ENCODE measurements around the gene DMTF1. TPM values are rescaled to one million over a fixed set of nuclear protein-coding genes. Genes with fewer than 3 reads are reported as not detected.
"Not testable (repeated sequence)": the region's sequence is repeated elsewhere in the genome, so short reads cannot be mapped to it uniquely, and the experiment has no call there.

The DMTF1 gene
- polyA plus RNA-seq, 1 donor (not counting 4 experiments of a cell fraction or from before 2014, with no cell fraction given): 98.4 TPM

- dilution Hi-C loops (cut with MboI; ENCODE audit: extremely low pct_ligation_motif_present, low sequenced_read_pairs): no loop called here
- Histone ChIP-seq H3K4me1 (ENCODE audit: control insufficient read depth, extremely low read depth, insufficient read depth, low read length) (no peaks in the 10 kb centered on the region), H3K79me2 (ENCODE audit: control insufficient read depth, insufficient read depth, low read length) (no peaks in the 10 kb centered on the region), H4K20me1 (ENCODE audit: control insufficient read depth, extremely low read depth, insufficient read depth, low read length) (no peaks in the 10 kb centered on the region), H3K9ac (ENCODE audit: control insufficient read depth, extremely low read depth, insufficient read depth, low read length) (no peak overlapping the region), H3K9me1 (ENCODE audit: control insufficient read depth, extremely low read depth, insufficient read depth, low read length) (no peaks in the 10 kb centered on the region), H3K36me3 (ENCODE audit: control insufficient read depth in 2 of 2, extremely low read depth in 1 of 2, insufficient read depth in 2 of 2, low read length in 2 of 2) (no peaks in the 10 kb centered on the region), H3K9me3 (ENCODE audit: control insufficient read depth, low read depth, low read length) (no peaks in the 10 kb centered on the region), H3K27ac (ENCODE audit: control insufficient read depth, insufficient read depth, low read length) (no peak overlapping the region), H2AFZ (ENCODE audit: control insufficient read depth, low read length) (no peak overlapping the region), H3K4me2 (ENCODE audit: control insufficient read depth, extremely low read depth, insufficient read depth, low read depth, low read length) (no peak overlapping the region), H3K27me3 (ENCODE audit: control insufficient read depth, extremely low read depth, insufficient read depth, low read length) (no peaks in the 10 kb centered on the region), H3K4me3 (ENCODE audit: control insufficient read depth in 2 of 3, extremely low read depth in 1 of 3, insufficient read depth in 2 of 3, low read depth in 1 of 3, low read length in 3 of 3) (no peak overlapping the region)
- TF ChIP-seq EZH2 (IDR thresholded peaks at IDR 0.05; ENCODE audit: low read length) (no peak), CTCF (optimal IDR thresholded peaks at IDR 0.05 in 1 of 3, IDR thresholded peaks at IDR 0.05 in 1 of 3, conservative IDR thresholded peaks at IDR 0.05 in 1 of 3; ENCODE audit: extremely low read depth in 1 of 3, insufficient read depth in 2 of 3, low read length in 3 of 3) (no peak)
- DNase-seq (ENCODE audit: low read depth, low spot score) (no peak), FAIRE-seq (no peak)
Observed at GRCh38 chr7:87113077-87113476, 39.2 kb upstream of the DMTF1 start.

- H3K36me3 ChIP-seq (ENCODE audit: control insufficient read depth in 2 of 2, extremely low read depth in 1 of 2, insufficient read depth in 2 of 2, low read length in 2 of 2); H3K9ac ChIP-seq (ENCODE audit: control insufficient read depth, extremely low read depth, insufficient read depth, low read length); DNase-seq (ENCODE audit: low read depth, low spot score); H4K20me1 ChIP-seq (ENCODE audit: control insufficient read depth, extremely low read depth, insufficient read depth, low read length); H3K9me1 ChIP-seq (ENCODE audit: control insufficient read depth, extremely low read depth, insufficient read depth, low read length); H3K27ac ChIP-seq (ENCODE audit: control insufficient read depth, insufficient read depth, low read length); H3K4me1 ChIP-seq (ENCODE audit: control insufficient read depth, extremely low read depth, insufficient read depth, low read length); dilution Hi-C loops (cut with MboI; ENCODE audit: extremely low pct_ligation_motif_present, low sequenced_read_pairs); H3K4me3 ChIP-seq (ENCODE audit: control insufficient read depth in 2 of 3, extremely low read depth in 1 of 3, insufficient read depth in 2 of 3, low read depth in 1 of 3, low read length in 3 of 3); H3K9me3 ChIP-seq (ENCODE audit: control insufficient read depth, low read depth, low read length); H2AFZ ChIP-seq (ENCODE audit: control insufficient read depth, low read length); H3K79me2 ChIP-seq (ENCODE audit: control insufficient read depth, insufficient read depth, low read length); H3K27me3 ChIP-seq (ENCODE audit: control insufficient read depth, extremely low read depth, insufficient read depth, low read length); FAIRE-seq; H3K4me2 ChIP-seq (ENCODE audit: control insufficient read depth, extremely low read depth, insufficient read depth, low read depth, low read length): not testable (repeated sequence)
Observed at GRCh38 chr7:87113904-87114303, 38.3 kb upstream of the DMTF1 start.

GRCh38 chr7:87115772-87116171 lies 36.5 kb upstream of the DMTF1 start:
- H3K27ac ChIP-seq (ENCODE audit: control insufficient read depth, insufficient read depth, low read length); H3K9me3 ChIP-seq (ENCODE audit: control insufficient read depth, low read depth, low read length); H3K9ac ChIP-seq (ENCODE audit: control insufficient read depth, extremely low read depth, insufficient read depth, low read length); H3K36me3 ChIP-seq (ENCODE audit: control insufficient read depth in 2 of 2, extremely low read depth in 1 of 2, insufficient read depth in 2 of 2, low read length in 2 of 2); H3K4me2 ChIP-seq (ENCODE audit: control insufficient read depth, extremely low read depth, insufficient read depth, low read depth, low read length); H2AFZ ChIP-seq (ENCODE audit: control insufficient read depth, low read length); H3K79me2 ChIP-seq (ENCODE audit: control insufficient read depth, insufficient read depth, low read length); H3K27me3 ChIP-seq (ENCODE audit: control insufficient read depth, extremely low read depth, insufficient read depth, low read length); dilution Hi-C loops (cut with MboI; ENCODE audit: extremely low pct_ligation_motif_present, low sequenced_read_pairs); H3K9me1 ChIP-seq (ENCODE audit: control insufficient read depth, extremely low read depth, insufficient read depth, low read length); DNase-seq (ENCODE audit: low read depth, low spot score); H3K4me1 ChIP-seq (ENCODE audit: control insufficient read depth, extremely low read depth, insufficient read depth, low read length); H3K4me3 ChIP-seq (ENCODE audit: control insufficient read depth in 2 of 3, extremely low read depth in 1 of 3, insufficient read depth in 2 of 3, low read depth in 1 of 3, low read length in 3 of 3); H4K20me1 ChIP-seq (ENCODE audit: control insufficient read depth, extremely low read depth, insufficient read depth, low read length); FAIRE-seq: not testable (repeated sequence)
